DMS79 (cell line): ENCODE results near the gene CACNA2D4.
"Not testable (repeated sequence)": the region's sequence is repeated elsewhere in the genome, so short reads cannot be mapped to it uniquely, and the experiment has no call there.

Source experiments
- DNase-seq: peaks from one replicate; lab custom pipeline; 2025; lab: John Stamatoyannopoulos, UW

The CACNA2D4 gene, protein sequence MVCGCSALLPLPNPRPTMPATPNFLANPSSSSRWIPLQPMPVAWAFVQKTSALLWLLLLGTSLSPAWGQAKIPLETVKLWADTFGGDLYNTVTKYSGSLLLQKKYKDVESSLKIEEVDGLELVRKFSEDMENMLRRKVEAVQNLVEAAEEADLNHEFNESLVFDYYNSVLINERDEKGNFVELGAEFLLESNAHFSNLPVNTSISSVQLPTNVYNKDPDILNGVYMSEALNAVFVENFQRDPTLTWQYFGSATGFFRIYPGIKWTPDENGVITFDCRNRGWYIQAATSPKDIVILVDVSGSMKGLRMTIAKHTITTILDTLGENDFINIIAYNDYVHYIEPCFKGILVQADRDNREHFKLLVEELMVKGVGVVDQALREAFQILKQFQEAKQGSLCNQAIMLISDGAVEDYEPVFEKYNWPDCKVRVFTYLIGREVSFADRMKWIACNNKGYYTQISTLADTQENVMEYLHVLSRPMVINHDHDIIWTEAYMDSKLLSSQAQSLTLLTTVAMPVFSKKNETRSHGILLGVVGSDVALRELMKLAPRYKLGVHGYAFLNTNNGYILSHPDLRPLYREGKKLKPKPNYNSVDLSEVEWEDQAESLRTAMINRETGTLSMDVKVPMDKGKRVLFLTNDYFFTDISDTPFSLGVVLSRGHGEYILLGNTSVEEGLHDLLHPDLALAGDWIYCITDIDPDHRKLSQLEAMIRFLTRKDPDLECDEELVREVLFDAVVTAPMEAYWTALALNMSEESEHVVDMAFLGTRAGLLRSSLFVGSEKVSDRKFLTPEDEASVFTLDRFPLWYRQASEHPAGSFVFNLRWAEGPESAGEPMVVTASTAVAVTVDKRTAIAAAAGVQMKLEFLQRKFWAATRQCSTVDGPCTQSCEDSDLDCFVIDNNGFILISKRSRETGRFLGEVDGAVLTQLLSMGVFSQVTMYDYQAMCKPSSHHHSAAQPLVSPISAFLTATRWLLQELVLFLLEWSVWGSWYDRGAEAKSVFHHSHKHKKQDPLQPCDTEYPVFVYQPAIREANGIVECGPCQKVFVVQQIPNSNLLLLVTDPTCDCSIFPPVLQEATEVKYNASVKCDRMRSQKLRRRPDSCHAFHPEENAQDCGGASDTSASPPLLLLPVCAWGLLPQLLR

GRCh38 chr12:1918081-1918883, at the start of gene CACNA2D4:
TSS of gene CACNA2D4 (minus strand) at chr12:1918652. CDS start at chr12:1918473, 179 bp downstream.
- DNase-seq = no peak

GRCh38 chr12:1966561-1967226, 48.2 kb upstream of the CACNA2D4 start:
- DNase-seq = no peak

- DNase-seq = no peak
Observed at GRCh38 chr12:1965916-1966315, 47.5 kb upstream of the CACNA2D4 start.

DNA sequence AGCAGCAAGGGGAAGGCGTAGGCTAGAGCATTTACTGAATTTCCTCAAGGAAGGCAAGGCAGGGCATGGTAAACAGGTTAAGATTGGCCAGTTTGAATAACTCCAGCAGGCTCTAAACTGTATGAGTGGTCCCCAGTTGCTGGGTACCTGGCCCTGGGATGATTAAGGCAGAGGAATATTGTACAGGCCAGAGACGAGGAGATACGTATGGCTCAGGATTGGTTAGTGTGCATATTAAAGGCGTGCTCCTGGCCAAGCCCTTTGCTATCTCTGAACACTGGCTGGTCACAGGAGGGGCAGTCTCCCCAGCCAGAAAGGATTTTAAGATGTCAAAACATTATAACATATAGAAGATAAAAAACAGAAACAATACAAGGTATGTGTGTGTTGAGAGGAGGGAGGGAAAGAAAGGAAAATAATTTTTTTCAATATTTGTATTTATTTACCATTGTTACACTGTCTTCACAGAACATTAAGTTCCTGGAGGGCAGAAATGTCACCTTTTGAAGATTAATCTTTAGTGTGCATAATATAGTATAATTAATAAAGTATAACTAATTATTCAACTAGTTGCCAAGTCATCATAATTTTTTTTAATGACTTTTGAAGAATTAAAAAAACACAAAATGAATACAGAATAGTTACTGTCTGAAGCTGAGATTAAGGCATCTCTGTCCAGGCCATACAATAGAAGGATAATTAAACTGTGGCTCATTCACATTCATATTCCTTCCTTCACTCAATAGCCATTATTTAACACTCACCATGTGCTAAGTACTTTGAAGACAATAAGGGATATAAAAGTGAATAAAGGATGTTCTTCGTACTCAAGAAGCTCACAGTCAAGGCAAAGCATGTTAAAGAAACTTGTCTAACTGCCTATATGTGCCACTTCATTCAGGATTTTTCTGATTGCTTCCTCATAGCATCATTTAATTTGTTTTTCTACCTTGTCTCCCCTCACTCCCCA, 43.9 kb upstream of the CACNA2D4 start:
- DNase-seq = no peak

- DNase-seq = no peak
Observed at GRCh38 chr12:1956716-1957115, 38.3 kb upstream of the CACNA2D4 start.

DNA sequence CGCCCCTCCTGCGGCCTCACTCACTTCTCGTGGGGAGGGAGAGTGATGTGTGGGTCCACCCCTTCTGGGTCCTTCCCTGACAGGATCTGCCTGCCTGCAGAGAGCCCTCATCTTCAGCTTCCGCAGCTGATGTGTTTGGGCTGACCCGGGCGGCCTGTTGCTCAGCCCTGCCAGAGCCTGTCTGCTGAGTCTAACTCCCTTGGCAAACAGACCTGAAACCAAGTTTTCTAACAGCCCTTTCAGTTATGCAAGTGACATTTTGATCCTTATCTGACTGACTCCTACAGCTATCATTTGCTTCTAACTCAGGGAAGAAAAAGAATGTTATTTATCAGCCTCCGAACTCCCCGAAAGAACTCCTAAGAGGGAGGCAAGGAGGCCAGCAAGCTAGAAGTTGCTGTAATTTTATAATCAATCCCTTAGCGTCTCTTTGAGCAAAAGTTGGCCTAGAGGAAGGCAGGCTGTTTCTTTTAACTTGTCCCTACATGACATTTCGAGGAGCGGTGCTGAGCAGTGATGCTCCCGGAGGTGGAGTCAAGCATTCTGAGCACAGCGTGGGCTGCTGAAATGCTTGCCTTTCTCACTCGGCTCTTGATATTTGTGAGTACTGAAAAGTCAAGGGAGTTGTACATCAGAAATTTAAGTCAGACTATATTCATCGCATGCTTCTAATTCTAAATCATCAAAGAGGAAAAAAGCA, 31.5 kb upstream of the CACNA2D4 start:
- no peak for DNase-seq

DNA sequence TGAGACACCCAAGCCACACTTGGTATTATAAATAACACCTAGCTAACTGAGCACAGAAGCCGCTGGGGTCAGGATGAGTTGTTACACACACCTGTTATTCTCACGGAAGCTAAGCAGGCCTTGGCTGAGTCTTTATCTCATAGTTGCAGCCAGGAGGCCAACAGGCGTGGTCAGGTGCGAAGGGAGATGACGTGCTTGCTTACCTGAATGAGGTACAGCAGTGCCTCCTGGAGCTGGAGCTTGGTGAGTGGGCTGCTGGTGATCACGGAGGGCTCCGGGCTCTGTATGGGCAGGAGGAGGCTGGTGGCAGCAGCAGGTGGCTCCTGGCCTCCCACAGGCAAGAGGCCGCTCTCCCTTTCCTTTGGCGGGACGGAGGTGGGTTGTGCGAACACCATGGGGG, 30.4 kb upstream of the CACNA2D4 start:
- DNase-seq = no peak

GRCh38 chr12:1947081-1947480, 28.6 kb upstream of the CACNA2D4 start:
- no peak for DNase-seq

DNA sequence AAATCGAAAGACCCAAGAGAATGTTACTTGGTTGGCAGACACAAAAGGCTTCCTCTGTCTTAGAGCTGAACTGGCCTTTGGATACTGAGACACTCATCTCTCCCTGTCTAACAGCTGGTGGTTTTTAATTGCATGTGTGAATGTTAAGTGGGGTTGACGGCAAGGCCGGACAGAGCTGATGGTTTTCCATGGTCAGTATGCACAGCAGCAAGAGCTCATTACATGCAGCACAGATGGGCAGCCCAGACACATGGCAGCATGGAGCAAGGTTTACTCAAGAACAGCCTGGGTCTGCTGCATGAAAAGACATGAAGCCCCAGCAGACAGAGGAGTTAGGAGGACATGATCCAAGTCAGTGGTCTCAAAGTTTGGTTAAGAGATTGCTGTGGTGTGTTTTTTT, 27.8 kb upstream of the CACNA2D4 start:
- DNase-seq = no peak

DNA sequence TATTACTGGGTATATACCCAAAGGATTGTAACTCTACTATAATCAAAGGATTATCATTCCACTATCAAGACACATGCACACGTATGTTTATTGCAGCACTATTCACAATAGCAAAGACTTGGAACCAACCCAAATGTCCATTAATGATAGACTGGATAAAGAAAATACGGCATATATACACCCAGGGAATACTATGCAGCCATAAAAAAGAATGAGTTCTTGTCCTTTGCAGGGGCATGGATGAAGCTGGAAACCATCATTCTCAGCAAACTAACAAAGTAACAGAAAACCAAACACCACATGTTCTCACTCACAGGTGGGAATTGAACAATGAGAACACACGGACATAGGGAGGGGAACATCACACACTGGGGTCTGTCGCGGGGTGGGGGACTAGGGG, 27.1 kb upstream of the CACNA2D4 start:
- DNase-seq = not testable (repeated sequence)

DNA sequence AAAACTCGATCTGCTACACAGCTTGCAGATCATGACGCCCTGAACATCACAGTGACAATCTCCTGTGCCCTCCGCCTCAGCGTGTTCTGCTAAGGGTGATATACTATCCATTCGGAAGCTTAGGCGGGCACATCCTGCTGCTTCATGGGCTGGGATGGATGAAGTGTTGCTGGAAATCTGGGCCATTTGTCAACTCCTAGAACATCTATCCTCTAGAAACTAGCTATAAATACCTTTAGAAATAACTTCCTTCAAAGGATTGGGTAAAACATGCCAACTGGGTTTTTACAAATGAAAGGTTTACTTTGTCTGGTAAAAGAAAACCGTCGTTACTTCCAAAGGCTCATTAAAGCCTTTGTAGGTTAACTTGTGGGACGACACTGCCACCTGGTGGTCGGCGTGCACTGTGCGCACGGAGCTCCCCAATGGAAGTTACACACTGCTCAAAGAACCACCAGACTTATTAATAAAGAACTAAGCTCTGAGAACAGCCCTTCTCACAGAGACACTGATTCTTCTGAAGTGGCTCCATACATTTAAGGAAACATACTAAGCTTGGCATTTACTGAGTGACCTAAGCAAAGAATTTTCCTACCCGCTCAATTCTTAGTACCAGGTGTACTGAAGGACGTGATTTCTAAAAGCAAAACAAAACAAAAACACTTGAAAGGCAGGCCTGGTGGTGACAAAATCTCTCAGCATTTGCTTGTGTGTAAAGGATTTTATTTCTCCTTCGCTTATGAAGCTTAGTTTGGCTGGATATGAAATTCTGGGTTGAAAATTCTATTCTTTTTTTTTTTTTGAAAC, 21.6 kb upstream of the CACNA2D4 start:
- DNase-seq = peak; percentile 20

GRCh38 chr12:1939331-1939730, 20.9 kb upstream of the CACNA2D4 start:
- DNase-seq = no peak

DNA sequence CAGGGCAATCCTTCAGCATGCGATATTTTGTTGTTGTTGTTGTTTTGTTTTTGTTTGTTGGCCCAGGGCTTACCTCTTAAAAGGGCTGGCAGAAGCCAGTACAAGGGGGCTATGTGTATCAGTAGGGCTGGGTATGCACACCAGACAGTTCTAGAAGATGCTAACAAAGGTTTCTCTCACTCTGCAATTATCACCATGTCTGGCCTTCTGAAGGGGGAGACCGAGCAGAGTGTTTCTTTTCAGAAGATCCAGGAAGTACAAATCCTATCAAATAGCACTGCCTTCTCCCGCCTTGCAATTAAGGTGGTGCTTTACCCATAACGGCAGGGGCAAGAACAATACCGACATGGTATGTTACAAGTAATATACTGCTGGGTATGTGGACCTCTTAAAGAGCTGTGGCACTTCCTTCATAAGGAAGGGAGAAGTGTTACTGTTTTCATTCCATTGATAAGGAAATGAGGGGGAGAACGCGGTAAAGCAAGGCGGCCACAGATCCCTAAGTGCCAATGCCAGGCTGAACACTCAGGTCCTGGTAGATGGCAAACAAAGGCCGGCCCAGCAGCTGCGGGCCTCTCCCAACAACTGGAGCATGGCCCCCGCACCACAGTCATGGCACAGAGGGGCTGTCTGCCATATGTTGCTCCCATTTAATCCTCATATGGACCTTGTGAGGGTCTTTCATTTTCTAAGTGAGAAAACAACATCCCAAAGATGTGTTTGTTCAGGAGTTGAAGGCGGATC, 19.2 kb upstream of the CACNA2D4 start:
- no peak for DNase-seq

DNA sequence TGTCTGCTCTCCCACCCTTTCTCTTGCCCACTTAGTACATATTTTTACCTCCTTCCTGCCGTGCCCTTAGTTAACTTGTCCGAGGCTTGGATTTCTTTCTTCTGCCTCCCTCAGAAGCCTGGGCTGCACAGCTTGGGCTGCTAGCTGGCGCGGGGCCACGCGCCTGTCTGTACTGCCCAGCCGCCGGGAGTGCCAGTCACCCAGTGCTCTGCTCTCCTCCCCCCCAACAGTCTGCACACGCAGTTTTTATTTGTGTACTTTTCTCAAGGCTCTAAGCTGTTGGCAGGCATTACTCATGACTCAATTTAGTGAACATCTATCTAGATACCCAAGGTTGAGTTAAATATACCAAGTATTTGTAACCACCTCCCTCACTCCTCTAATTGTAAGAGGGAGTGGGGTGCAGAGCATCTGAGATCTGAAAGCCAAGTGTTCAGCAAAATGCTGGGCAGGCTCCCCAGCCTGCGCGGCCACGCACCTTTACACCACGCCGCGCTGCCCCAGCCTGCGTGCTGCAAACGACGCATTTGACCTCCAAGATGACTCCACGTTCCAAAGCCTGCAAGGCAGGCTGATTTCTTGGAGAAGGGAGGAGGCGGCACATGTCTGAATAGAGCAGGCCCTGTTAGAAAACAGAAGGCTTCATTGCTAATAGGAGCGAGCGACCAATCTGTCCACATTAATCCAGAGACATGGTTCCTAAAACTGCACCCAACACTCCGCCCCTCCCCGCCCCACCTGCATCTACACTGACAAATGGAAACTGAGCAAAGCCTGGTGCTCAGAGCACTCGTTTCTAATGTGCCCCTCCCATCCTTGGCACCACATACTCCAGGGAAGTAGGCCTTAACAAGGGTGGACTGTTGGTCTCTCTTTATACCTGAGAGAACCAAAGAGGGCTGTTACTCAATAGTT, 18.2 kb upstream of the CACNA2D4 start:
- DNase-seq = no peak

DNA sequence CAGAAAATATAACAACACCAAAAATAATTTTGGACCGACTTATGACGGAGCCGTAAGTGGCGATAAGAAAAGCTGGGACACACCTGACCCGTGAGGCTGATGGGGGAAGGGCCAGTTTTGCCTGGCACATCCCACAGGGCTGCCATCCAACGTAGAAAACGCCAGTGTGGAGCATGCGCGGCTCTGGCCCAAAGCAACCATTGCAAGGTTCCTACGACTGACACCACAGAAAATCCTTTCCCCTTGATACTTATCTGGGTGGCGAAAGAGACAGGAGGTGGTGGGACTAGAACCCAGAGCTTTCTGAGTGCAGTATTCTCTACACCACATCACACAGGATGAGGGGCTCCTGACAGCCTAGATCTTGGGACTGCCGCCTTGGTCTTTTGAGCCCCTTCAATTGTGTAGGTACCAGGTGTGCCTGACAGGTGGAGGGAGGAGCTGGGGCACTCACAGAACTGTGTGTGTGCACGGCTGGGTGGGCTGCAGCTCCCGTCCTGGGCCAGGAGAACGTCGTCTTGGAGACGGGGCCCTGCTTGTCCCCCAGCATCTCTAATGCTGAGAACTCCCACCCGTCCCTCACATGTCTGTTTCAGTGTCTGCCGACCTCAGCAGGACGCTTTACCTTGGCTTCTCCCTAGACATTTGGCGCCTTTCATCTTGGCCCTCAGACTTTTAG, 17.4 kb upstream of the CACNA2D4 start:
- no peak for DNase-seq

DNA sequence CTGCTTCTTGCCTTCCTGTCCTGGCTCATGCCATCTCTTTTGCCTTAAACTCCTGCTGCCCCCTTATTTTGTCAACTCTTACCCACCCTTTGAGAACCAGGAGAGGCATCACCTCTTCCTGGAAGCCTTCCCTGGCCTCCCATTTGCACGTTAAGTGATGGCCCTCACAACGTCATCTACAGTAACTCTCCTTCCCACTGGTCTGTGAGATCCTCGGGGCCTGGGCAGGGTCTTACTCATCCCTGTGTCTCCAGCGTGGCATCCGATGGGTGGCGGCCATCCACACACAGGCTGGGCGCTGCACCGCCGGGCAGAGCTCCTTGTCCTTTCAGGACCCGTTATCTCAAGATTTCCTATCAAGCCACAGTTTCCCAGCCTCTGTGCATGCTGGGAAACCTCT, 16.8 kb upstream of the CACNA2D4 start:
- DNase-seq = no peak
